Psoas muscle (tissue), 8 donors: ENCODE measurements around the gene THTPA. TPM values are rescaled to one million over a fixed set of nuclear protein-coding genes. Genes with fewer than 3 reads are reported as not detected.

Experiments used
- ATAC-seq, 4 donors: fragments of 200-7000 bp; cut with Tn5 transposase; one replicate each; pipeline ENCODE4 v1.9.1; 2020; ENCODE audit warnings: moderate library complexity in 3 of 4, mild to moderate bottlenecking in 2 of 4
- DNase-seq, 2 donors: peaks; one replicate each; pipeline ENCODE4 v3.0.0-alpha.2; 2020
- H3K27ac ChIP-seq: fragments of 200-600 bp; one replicate; pipeline ENCODE4 v1.8.0; 2022
- H3K27me3 ChIP-seq, 3 donors: fragments of 200-600 bp in 1 of 3; one replicate each; pipeline versions ENCODE4 v1.6.1 to v1.8.0; 2013 to 2022; ENCODE audit warnings: low read length in 2 of 3, mild to moderate bottlenecking in 2 of 3, moderate library complexity in 1 of 3; ENCODE audit not compliant: insufficient read depth in 3 of 3
- H3K36me3 ChIP-seq, 2 donors: fragments of 200-600 bp in 1 of 2; one replicate each; pipeline versions ENCODE4 v1.6.1 to v1.8.0; 2013 to 2022; ENCODE audit warnings: low read depth in 1 of 2, mild to moderate bottlenecking in 1 of 2, moderate library complexity in 1 of 2; ENCODE audit not compliant: insufficient read depth in 1 of 2
- H3K4me1 ChIP-seq: fragments of 200-600 bp; one replicate; pipeline ENCODE4 v1.8.0; 2022
- H3K4me3 ChIP-seq: fragments of 200-600 bp; one replicate; pipeline ENCODE4 v1.8.0; 2022; ENCODE audit warnings: mild to moderate bottlenecking
- H3K9me3 ChIP-seq: fragments of 200-600 bp; one replicate; pipeline ENCODE4 v1.8.0; 2022
- WGBS, 3 donors: extraction: QIAGEN DNeasy Blood & Tissue Kit; methylation state at CpG; one replicate each; pipeline versions ENCODE4 v1.1.6 to v1.1.7; 2013; 5-methylcytosine and 5-hydroxymethylcytosine counted together
- intact Hi-C, 2 donors: fragments of 100-400 bp; cut with DNase I; formaldehyde crosslinking; loops; one replicate each; pipeline versions ENCODE4 v1.11.0 to v1.14.2; 2022
- polyA plus RNA-seq, 3 donors: library from polyadenylated mRNA; stranded (reverse); fragments of 200-250 nt; gene quantifications; one replicate each; pipeline ENCODE4 v1.2.3, GENCODE V29; 2013
- total RNA-seq, 4 donors: library from RNA; stranded (reverse); fragmentation: NEBNext Ultra II Directional in 2 of 4; extraction: Animal tissue kit (Norgen Biotek cat#: 25700) in 2 of 4; gene quantifications; one replicate each; pipeline versions ENCODE4 v1.2.1 to v1.2.4, GENCODE V29; 2021 to 2023
- TF ChIP-seq, protein P1 (sequence below): fragments of 200-600 bp; IDR thresholded peaks from one replicate; pipeline ENCODE4 v1.8.0; 2022; ENCODE audit warnings: antibody characterized with exemption
- donor health status: healthy with polysubstance abuse.
- donor health status: DM: no; HTN: no; CAD: no; lungs with moderate emphysema.
- donor health status: Bipolar disorder and iron deficiency.
- donor health status: healthy.
- donor health status: DM: yes; HTN: yes; CAD: no.
- donor health status: DM: no; HTN: no; CAD: no.
- donor health status: DM: no; HTN: no; CAD: no.
- donor health status: DM: yes; HTN: yes; CAD: no.

Gene THTPA
- total and polyA plus RNA-seq, 7 donors = 18.5 to 53.5 (median 26.0) TPM

DNA sequence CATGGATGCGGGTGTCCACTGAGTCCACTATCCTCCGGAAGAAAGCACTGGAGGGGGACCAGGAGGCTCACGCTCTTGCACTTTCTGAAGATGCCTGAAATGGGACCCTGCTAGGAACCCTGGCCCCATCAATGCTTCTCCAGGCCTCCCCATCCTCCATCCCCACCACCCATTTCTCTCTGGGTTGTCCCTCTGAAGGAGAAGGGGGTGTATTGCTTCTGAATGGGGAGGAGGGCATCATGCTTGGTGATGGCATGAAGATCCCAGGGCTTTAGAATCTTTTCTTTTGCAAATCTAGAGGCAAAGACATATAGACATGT is 23.2 kb downstream of the THTPA start:
- Histone ChIP-seq H3K4me3 (no peak overlapping the region), H3K4me1 (no peaks in the 10 kb centered on the region), H3K9me3 (no peaks in the 10 kb centered on the region), H3K27ac (no peak overlapping the region), H3K36me3 (no peaks in the 10 kb centered on the region), H3K27me3 (peaks cover 0 to 67% (median 41%) of the 10 kb centered on the region in 3 donors)
- no peak for DNase-seq
- WGBS, 3 donors = 32 to 50% (median 39%) methylated on average over 3 of the region's 3 CpGs
- intact Hi-C loops = no loop called here
- ATAC-seq = no peak
- TF ChIP-seq, protein P1, sequence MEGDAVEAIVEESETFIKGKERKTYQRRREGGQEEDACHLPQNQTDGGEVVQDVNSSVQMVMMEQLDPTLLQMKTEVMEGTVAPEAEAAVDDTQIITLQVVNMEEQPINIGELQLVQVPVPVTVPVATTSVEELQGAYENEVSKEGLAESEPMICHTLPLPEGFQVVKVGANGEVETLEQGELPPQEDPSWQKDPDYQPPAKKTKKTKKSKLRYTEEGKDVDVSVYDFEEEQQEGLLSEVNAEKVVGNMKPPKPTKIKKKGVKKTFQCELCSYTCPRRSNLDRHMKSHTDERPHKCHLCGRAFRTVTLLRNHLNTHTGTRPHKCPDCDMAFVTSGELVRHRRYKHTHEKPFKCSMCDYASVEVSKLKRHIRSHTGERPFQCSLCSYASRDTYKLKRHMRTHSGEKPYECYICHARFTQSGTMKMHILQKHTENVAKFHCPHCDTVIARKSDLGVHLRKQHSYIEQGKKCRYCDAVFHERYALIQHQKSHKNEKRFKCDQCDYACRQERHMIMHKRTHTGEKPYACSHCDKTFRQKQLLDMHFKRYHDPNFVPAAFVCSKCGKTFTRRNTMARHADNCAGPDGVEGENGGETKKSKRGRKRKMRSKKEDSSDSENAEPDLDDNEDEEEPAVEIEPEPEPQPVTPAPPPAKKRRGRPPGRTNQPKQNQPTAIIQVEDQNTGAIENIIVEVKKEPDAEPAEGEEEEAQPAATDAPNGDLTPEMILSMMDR = no peak

DNA sequence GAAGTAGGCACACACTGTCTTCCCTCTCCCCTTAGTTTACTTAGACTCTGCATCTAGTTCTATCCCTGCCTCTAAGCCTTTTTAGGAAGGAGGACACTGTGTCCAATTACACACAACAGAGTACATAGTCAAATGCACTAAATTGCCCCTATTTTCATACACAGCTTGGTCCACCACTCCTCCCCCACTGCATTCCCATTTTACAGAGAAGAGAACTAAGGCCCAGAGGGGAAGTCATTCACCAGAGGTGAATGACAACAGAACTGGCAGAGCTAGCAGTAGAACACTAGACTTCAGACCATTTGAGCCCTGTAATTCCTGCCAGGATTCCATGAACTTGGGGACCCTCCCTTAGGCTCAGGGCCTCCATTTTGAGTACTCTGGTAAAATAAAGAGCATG is 23.7 kb downstream of the THTPA start:
- DNase-seq (no peak), ATAC-seq (no peak)
- no peaks in the 10 kb centered on the region for H3K9me3 ChIP-seq
- no peak overlapping the region for H3K4me3 ChIP-seq
- peaks cover 0 to 63% (median 41%) of the 10 kb centered on the region in 3 donors for H3K27me3 ChIP-seq
- intact Hi-C loops = no loop called here
- H3K27ac ChIP-seq = no peak overlapping the region
- TF ChIP-seq, protein P1 = no peak
- no peaks in the 10 kb centered on the region for H3K36me3 ChIP-seq
- H3K4me1 ChIP-seq = no peaks in the 10 kb centered on the region

DNA sequence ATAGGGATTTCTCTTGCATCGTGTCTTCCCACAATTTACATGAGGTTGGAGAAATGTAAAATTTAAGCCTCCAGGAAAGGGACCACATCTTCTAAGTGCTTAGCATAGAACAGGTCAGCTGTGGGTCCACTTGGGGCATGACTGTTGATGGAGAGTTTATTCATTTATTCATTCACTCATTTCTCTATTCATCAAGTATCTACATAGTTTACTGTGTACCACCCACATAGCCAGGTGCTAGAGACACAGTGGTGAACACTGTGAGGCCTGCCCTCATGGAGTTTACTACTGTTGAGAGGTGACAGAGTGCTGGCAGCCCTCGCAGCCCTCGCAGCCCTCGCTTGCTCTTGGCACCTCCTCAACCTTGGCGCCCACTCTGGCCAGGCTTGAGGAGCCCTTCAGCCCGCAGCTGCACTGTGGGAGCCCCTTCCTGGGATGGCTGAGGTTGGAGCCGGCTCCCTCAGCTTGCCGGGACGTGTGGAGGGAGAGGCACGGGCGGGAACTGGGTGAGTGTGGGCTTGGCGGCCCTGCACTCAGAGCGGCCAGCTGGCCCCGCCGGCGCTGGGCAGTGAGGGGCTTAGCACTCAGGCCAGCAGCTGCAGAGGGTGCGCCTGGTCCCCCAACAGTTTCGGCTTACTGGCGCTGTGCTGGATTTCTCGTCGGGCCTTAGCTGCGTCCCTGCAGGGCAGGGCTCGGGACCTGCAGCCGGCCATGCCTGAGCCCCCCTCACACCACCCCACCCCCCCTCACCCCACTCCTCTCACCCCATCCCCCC is 24.3 kb downstream of the THTPA start:
- no peaks in the 10 kb centered on the region for H3K9me3 ChIP-seq
- H3K27me3 ChIP-seq = peaks cover 0 to 57% (median 39%) of the 10 kb centered on the region in 3 donors
- no peaks in the 10 kb centered on the region for H3K36me3 ChIP-seq
- WGBS, 3 donors = 57 to 67% (median 63%) methylated on average over 21 to 24 of the region's 24 CpGs
- intact Hi-C loops = no loop called here
- no peak overlapping the region for H3K4me3 ChIP-seq
- no peaks in the 10 kb centered on the region for H3K4me1 ChIP-seq
- TF ChIP-seq, protein P1 = no peak
- no peak overlapping the region for H3K27ac ChIP-seq
- ATAC-seq (no peak), DNase-seq (no peak)

DNA sequence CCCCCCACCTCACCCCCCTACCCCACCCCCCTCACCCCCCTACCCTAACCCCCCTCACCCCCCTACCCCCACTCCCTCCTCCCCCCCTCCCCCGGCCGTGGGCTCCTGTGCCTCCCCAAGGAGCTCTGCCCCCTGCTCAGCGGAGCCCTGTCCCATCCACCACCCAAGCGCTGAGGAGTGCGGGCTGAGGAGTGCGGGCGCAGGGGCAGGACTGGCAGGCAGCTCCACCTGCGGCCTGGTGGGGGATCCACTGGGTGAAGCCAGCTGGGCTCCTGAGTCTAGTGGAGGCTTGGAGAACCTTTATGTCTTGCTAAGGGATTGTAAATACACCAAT is 24.8 kb downstream of the THTPA start:
- no peak for ATAC-seq
- TF ChIP-seq, protein P1 = no peak
- Histone ChIP-seq H3K9me3 (no peaks in the 10 kb centered on the region), H3K4me1 (no peaks in the 10 kb centered on the region), H3K27ac (no peak overlapping the region), H3K27me3 (peaks cover 0 to 51% (median 33%) of the 10 kb centered on the region in 3 donors), H3K36me3 (no peaks in the 10 kb centered on the region), H3K4me3 (no peak overlapping the region)
- WGBS, 3 donors = 90 to 93% (median 91%) methylated on average over 5 to 6 of the region's 8 CpGs
- no peak for DNase-seq
- intact Hi-C loops = no loop called here
